22Rv1 (cell line): ENCODE measurements around the gene MROH9.

Experiments
- H3K27ac ChIP-seq: fragments of 450-650 bp; 2 replicates; pipeline ENCODE4 v1.5.1; 2017
- CTCF ChIP-seq: fragments of 450-650 bp; IDR thresholded peaks from 2 replicates; pipeline ENCODE4 v1.5.1; 2017; ENCODE audit warnings: mild to moderate bottlenecking
- ZFX ChIP-seq: fragments of 450-650 bp; IDR thresholded peaks from 2 replicates; pipeline ENCODE4 v1.6.1; 2017; ENCODE audit warnings: antibody characterized with exemption, borderline replicate concordance

Gene MROH9

GRCh38 chr1:171082606-171083005, 147.3 kb downstream of the MROH9 start:
- TF ChIP-seq ZFX (no peak), CTCF (no peak)
- H3K27ac ChIP-seq: no peak overlapping the region

DNA sequence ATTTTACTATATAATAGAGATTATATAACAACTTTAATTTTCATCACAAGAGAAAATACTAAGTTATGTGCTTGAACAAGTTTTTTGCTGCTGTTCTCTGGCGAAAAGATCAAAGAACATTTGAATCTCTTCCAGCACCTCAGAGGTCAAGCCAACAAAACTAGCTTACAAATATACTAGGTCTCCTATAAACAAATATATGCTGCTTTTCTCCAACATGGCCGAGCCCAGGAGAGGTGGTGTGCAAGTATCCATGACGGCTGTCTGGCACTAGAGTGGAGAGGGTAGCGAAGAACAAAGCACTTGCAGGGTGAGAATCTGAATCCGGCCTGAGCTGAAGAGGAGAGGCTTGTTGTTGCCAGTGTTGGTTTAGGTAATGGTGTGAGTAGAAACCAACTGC, 147.9 kb downstream of the MROH9 start:
- no peak overlapping the region for H3K27ac ChIP-seq
- TF ChIP-seq CTCF (no peak), ZFX (no peak)

- TF ChIP-seq ZFX: no peak
- no peak for TF ChIP-seq CTCF
- H3K27ac ChIP-seq: no peak overlapping the region
Measured at GRCh38 chr1:171084091-171084490, 148.8 kb downstream of the MROH9 start.

GRCh38 chr1:171084870-171085269, 149.5 kb downstream of the MROH9 start:
- TF ChIP-seq CTCF: no peak
- TF ChIP-seq ZFX: no peak
- H3K27ac ChIP-seq: no peak overlapping the region

DNA sequence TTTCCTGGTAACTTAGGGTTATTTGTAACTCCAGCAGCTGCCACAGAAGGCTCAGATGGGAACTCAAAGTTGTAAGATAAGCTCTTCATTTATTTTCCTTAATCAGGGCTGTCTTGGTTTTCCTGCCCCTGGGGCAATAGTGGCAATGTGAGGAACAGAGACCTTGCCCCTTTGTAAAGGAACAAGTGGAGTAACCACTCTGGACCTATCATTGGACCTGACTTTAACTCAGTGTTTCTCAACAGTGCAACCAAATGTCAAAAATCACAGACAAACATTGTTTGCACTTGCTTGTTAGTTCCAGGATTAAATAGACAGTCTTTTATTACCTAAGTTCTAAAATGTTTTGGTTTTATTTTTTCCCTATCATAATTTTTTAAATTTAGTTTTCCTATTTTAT, 152.6 kb downstream of the MROH9 start:
- H3K27ac ChIP-seq: no peak overlapping the region
- TF ChIP-seq CTCF (no peak), ZFX (no peak)

DNA sequence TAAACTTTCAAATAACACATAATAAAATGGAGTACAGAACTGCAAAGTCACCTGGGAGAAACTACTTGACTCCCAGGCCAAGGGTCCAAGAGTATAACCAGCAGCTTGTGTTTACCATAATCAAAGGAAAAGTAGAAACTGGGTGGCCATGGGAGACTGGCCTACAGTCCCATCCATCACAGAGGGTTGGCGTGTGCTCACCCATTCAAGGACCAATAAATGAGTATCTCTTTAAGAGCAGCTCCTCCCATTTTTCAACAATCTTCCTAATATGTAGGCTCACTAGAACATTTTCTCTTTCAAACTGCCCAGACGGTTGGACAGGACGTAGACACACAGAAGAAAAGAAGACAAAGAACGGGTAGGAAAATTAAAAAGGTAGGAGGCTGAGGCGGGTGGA, 155.3 kb downstream of the MROH9 start, which contains the start of gene FMO3:
Gene FMO3 (plus strand): TSS at position 302 of the 400 bp plus-strand sequence. CDS start 1,754 bp downstream, outside the sequence.
- H3K27ac ChIP-seq: no peak within 1 kb of the TSS
- TF ChIP-seq ZFX (no peak), CTCF (no peak)

DNA sequence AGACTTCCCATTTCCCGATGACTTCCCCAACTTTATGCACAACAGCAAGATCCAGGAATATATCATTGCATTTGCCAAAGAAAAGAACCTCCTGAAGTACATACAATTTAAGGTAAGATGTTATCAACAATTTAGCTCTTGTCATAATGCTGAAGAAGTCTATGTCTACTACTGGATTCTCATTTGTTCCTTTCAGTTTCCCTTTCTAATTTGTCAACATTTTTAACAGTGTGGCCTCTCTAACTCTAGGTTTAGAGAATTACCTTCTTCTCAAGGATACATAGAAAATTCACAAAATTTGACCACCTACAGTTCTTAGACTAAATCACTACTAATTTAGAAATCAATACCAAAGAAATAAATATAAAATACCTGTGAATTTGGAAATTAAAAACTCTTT, 168.5 kb downstream of the MROH9 start:
- no peak overlapping the region for H3K27ac ChIP-seq
- no peak for TF ChIP-seq CTCF
- TF ChIP-seq ZFX: no peak
